GM18861 (cell line): ENCODE measurements around the gene ERFL.

Experiments used
- ATAC-seq: cut with Tn5 transposase; IDR thresholded peaks from one replicate; pipeline ENCODE4 v1.9.1; 2021; ENCODE audit not compliant: unreplicated experiment

Gene ERFL

GRCh38 chr19:41928221-41928683 lies at the start of gene ERFL:
ERFL (minus strand) TSS chr19:41928449; CDS start chr19:41912919, 15,530 bp downstream.
- no peak for ATAC-seq

GRCh38 chr19:41977916-41978315 lies 49.7 kb upstream of the ERFL start:
- ATAC-seq, result no peak

- no peak for ATAC-seq
Observed at GRCh38 chr19:41974652-41975051, 46.4 kb upstream of the ERFL start.

- no peak for ATAC-seq
Observed at GRCh38 chr19:41971363-41971762, 43.1 kb upstream of the ERFL start.

GRCh38 chr19:41969772-41970458 lies 41.7 kb upstream of the ERFL start:
- no peak for ATAC-seq

GRCh38 chr19:41968751-41969595 lies 40.7 kb upstream of the ERFL start:
- ATAC-seq, result no peak

- no peak for ATAC-seq
Observed at GRCh38 chr19:41967054-41967783, 39.0 kb upstream of the ERFL start.

GRCh38 chr19:41965106-41965505 lies 36.9 kb upstream of the ERFL start:
- ATAC-seq, result no peak

- no peak for ATAC-seq
Observed at GRCh38 chr19:41960973-41961372, 32.7 kb upstream of the ERFL start.

- ATAC-seq, result peak; percentile 87
Observed at GRCh38 chr19:41959056-41960053, 31.1 kb upstream of the ERFL start, which contains the start of gene RABAC1. RABAC1 (minus strand) TSS chr19:41959321; CDS start chr19:41959292, 29 bp downstream.

GRCh38 chr19:41958367-41959055 lies 30.3 kb upstream of the ERFL start:
- ATAC-seq, result no peak

GRCh38 chr19:41957838-41958366 lies 29.7 kb upstream of the ERFL start:
- ATAC-seq, result no peak

GRCh38 chr19:41957161-41957837 lies 29.1 kb upstream of the ERFL start:
- ATAC-seq, result no peak

- ATAC-seq, result no peak
Observed at GRCh38 chr19:41956621-41957020, 28.4 kb upstream of the ERFL start.

GRCh38 chr19:41955521-41955920 lies 27.3 kb upstream of the ERFL start:
- ATAC-seq, result no peak

GRCh38 chr19:41951686-41952172 lies 23.5 kb upstream of the ERFL start:
- no peak for ATAC-seq

GRCh38 chr19:41947091-41947490 lies 18.8 kb upstream of the ERFL start:
- ATAC-seq, result no peak

- peak; percentile 73 for ATAC-seq
Observed at GRCh38 chr19:41945135-41945766, 17.0 kb upstream of the ERFL start.
